ENCODE data around the gene SRSF7. TPM values are rescaled to one million over a fixed set of nuclear protein-coding genes. Genes with fewer than 3 reads are reported as not detected.
"Not testable (repeated sequence)": the region's sequence is repeated elsewhere in the genome, so short reads cannot be mapped to it uniquely, and the experiment has no call there.

SRSF7 gene
- total RNA-seq: 106 TPM

DNA sequence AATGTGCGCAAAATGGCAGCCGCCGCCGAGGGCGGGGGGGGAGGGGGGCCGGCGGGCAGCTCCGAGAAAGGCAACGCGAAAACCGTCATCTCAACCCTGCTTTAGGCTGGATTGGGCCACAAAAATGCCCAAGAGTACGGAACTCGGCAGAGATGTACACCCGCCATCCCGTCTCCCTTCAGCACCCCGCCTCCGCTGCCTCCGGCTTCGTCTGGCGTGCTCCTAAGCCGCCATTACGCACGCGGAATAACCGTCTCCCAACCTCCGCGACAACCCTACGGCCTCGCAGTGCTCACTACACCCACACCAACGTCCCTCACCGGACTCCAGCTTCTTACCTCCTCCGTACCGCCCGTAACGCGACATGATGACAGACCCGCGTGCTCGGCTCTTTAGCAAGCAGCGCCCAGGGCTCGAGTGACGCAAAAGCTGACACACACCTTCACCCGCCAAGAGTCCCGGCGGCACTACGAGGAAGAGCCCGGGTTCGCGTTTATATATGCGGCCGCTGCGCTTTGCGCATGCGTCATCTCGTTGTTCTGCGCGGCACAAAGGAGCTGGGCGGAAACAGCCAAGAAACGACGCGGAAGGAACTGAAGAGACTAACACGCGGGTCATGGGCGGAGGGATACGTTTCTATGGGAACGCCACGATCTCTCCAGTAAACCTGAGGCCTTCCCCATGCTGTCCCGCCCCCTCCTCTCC, at the start of gene SRSF7:
TSS of gene SRSF7 (minus strand) at position 471 of the 705 bp plus-strand sequence. CDS start at position 366, 105 bp downstream.
- Histone ChIP-seq H3K4me1 (peaks cover 48% of the 10 kb centered on the region), H3K9me3 (no peaks in the 10 kb centered on the region), H3K36me3 (peaks cover 0 to 34% of the 10 kb centered on the region in 2 donors), H3K4me3 (peak within 1 kb of the TSS; percentile 88 to 97), H3K27ac (peak within 1 kb of the TSS; percentile 99), H3K27me3 (no peaks in the 10 kb centered on the region)
- intact Hi-C loops (cut with DNase I): no loop called here
- peak in 1 of 2 donors; percentile 98 for DNase-seq (ENCODE audit: extremely low spot score in 2 of 2)
- TF ChIP-seq, protein P1, sequence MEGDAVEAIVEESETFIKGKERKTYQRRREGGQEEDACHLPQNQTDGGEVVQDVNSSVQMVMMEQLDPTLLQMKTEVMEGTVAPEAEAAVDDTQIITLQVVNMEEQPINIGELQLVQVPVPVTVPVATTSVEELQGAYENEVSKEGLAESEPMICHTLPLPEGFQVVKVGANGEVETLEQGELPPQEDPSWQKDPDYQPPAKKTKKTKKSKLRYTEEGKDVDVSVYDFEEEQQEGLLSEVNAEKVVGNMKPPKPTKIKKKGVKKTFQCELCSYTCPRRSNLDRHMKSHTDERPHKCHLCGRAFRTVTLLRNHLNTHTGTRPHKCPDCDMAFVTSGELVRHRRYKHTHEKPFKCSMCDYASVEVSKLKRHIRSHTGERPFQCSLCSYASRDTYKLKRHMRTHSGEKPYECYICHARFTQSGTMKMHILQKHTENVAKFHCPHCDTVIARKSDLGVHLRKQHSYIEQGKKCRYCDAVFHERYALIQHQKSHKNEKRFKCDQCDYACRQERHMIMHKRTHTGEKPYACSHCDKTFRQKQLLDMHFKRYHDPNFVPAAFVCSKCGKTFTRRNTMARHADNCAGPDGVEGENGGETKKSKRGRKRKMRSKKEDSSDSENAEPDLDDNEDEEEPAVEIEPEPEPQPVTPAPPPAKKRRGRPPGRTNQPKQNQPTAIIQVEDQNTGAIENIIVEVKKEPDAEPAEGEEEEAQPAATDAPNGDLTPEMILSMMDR (IDR thresholded peaks at IDR 0.05): peak in 1 of 3 experiments; percentile 10
- TF ChIP-seq POLR2A (IDR thresholded peaks at IDR 0.05) (peak; percentile 66 to 100), POLR2AphosphoS5 (IDR thresholded peaks at IDR 0.05; ENCODE audit: insufficient read depth in 1 of 2, low read depth in 1 of 2) (peak; percentile 97 to 100)

DNA sequence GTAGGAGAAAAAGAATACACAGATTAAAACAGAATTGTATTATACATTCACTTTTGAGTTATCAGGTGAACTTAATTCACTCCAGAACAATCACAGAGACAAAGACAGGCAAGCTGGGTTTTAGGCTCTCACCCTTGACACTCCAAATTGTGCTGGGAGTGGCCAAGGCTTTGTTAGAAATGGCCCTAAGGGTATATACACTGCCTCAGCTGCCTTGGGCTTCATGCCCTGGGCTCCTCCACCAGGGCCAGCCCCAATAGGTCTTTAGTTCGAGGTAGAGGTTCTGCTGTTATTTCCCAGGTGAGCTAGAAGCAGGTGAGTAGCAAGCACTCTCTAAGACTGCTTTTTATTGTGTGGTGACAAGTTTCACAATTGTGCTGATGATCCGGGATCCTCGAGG, 46.8 kb upstream of the SRSF7 start:
- DNase-seq (ENCODE audit: extremely low spot score in 2 of 2): no peak
- intact Hi-C loops (cut with DNase I): no loop called here
- H3K4me1 ChIP-seq: no peaks in the 10 kb centered on the region

DNA sequence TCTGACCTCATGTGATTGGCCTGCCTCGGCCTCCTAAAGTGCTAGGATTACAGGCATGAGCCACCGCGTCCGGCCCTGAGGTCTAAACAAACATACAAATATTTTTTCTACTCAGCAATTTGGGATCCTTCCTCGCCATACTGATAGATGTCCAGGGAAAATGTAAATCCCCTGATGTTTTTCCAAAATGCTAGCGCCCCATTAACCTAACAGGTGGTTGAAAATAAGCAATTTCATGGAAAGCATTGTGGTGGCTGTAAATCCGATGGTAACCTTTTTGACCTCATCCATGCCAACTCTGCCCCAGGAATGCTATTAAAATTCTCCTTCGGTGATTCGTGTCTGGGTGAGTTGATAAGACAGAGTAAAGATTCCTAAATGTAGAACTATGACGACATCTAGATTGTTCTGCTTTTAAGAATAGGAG, 46.1 kb upstream of the SRSF7 start:
- intact Hi-C loops (cut with DNase I): no loop called here
- H3K36me3 ChIP-seq: no peaks in the 10 kb centered on the region

More for the DNA sequence above, 46.8 kb upstream of the SRSF7 start:
- H3K27ac ChIP-seq: no peak overlapping the region
- no peak for TF ChIP-seq POLR2AphosphoS5 (IDR thresholded peaks at IDR 0.05; ENCODE audit: insufficient read depth in 1 of 2, low read depth in 1 of 2)
- TF ChIP-seq POLR2A (IDR thresholded peaks at IDR 0.05): no peak
- TF ChIP-seq, protein P1 (IDR thresholded peaks at IDR 0.05): no peak
- H3K9me3 ChIP-seq: no peaks in the 10 kb centered on the region
- no peak overlapping the region for H3K4me3 ChIP-seq
- H3K36me3 ChIP-seq: no peaks in the 10 kb centered on the region
- H3K27me3 ChIP-seq: no peaks in the 10 kb centered on the region

DNA sequence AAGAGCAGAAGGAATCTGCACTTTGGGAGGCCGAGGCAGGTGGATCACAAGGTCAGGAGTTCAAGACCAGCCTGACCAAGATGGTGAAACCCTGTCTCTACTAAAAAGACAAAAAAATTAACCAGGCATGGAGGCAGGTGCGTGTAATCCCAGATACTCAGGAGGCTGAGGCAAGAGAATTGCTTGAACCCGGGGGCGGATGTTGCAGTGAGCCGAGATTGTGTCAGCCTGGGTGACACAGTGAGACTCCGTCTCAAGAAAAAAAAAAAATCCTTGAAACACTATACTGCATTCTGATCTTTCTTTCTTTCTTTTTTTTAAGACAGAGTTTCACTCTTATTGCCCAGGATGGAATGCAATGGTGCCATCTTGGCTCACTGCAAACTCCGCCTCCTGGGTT, 43.9 kb upstream of the SRSF7 start:
- H3K4me3 ChIP-seq; H3K36me3 ChIP-seq; H3K4me1 ChIP-seq; H3K9me3 ChIP-seq; DNase-seq (ENCODE audit: extremely low spot score in 2 of 2); H3K27me3 ChIP-seq; intact Hi-C loops (cut with DNase I); H3K27ac ChIP-seq: not testable (repeated sequence)

More for the DNA sequence above, 46.1 kb upstream of the SRSF7 start:
- TF ChIP-seq POLR2A (IDR thresholded peaks at IDR 0.05): no peak
- TF ChIP-seq, protein P1 (IDR thresholded peaks at IDR 0.05): no peak
- no peak for TF ChIP-seq POLR2AphosphoS5 (IDR thresholded peaks at IDR 0.05; ENCODE audit: insufficient read depth in 1 of 2, low read depth in 1 of 2)
- Histone ChIP-seq H3K27me3 (no peaks in the 10 kb centered on the region), H3K27ac (no peak overlapping the region), H3K9me3 (no peaks in the 10 kb centered on the region), H3K4me1 (no peaks in the 10 kb centered on the region), H3K4me3 (no peak overlapping the region)
- no peak for DNase-seq (ENCODE audit: extremely low spot score in 2 of 2)

DNA sequence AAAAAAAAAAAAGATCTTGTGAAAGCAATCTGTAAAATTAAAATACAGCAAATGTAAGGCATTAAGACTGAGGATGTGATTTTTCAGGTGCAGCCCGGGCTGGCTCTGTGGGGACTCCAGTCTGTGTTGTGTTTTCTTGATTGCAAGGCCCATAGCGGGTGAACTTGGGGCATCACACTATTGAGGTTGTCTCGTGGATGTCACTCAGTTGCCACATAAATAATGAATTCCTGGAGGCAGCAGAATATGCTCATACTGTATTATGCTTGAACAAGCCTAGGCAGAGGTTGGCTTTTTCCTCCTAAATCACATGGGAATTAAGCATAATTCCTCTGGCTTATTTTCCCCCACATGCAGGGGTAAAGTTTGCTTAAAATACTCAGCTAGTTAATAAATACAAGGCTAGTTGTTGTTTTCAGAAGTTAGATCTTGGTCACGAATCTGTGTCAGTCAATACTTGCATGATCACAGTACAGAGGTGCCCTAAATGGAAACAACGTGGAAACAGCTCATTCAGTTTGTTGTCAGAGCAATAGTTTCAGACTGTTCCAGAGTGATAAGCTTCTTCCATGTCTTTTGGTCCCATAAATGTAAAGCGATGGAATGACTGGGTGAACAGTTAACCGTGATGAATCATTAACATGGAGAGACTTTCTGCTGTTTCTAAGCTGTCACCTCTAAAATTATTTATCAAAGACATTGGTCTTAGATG, 43.2 kb upstream of the SRSF7 start:
- intact Hi-C loops (cut with DNase I): no loop called here
- H3K27ac ChIP-seq: no peak overlapping the region

More for the DNA sequence above, 43.2 kb upstream of the SRSF7 start:
- no peaks in the 10 kb centered on the region for H3K36me3 ChIP-seq
- DNase-seq (ENCODE audit: extremely low spot score in 2 of 2): no peak
- H3K4me1 ChIP-seq: no peaks in the 10 kb centered on the region
- no peak overlapping the region for H3K4me3 ChIP-seq
- H3K27me3 ChIP-seq: no peaks in the 10 kb centered on the region
- H3K9me3 ChIP-seq: no peaks in the 10 kb centered on the region
- TF ChIP-seq POLR2AphosphoS5 (IDR thresholded peaks at IDR 0.05; ENCODE audit: insufficient read depth in 1 of 2, low read depth in 1 of 2): no peak
- TF ChIP-seq, protein P1 (IDR thresholded peaks at IDR 0.05): no peak
- no peak for TF ChIP-seq POLR2A (IDR thresholded peaks at IDR 0.05)
